CD4-positive, alpha-beta T cell (primary cell): Measurements from ENCODE around the gene OR4C16. TPM values are rescaled to one million over a fixed set of nuclear protein-coding genes. Genes with fewer than 3 reads are reported as not detected.

ENCODE experiments used
- ATAC-seq: fragments of 200-7000 bp; cut with Tn5 transposase; one replicate; pipeline ENCODE4 v1.10.0; 2022; ENCODE audit warnings: mild to moderate bottlenecking; ENCODE audit not compliant: poor library complexity
- CTCF ChIA-PET: fragments of 350-600 bp; sonication (Branson Sonifier 250); formaldehyde crosslinking; loops from one replicate; lab custom pipeline; 2021; ENCODE audit warnings: antibody characterized with exemption, inconsistent platforms; lab: Charles Lee
- POLR2A ChIA-PET: fragments of 350-600 bp; sonication (Branson Sonifier 250); formaldehyde crosslinking; loops from one replicate; lab custom pipeline; 2021; ENCODE audit warnings: antibody characterized with exemption, inconsistent platforms; lab: Charles Lee
- DNase-seq, 14 experiments: peaks; one replicate each; pipeline ENCODE4 v3.0.0-alpha.2; 2013 to 2020; ENCODE audit warnings: mixed read lengths in 2 of 14
- H3K27ac ChIP-seq, 2 donors: one replicate each; pipeline versions ENCODE4 v1.5.1 to v1.7.0; 2013; ENCODE audit warnings: low read length in 2 of 2, low read depth in 1 of 2, mild to moderate bottlenecking in 1 of 2
- H3K27me3 ChIP-seq, 2 experiments: 1 replicate in 1 of 2; 2 replicates in 1 of 2; pipeline versions ENCODE4 v1.6.1 to v1.7.0; 2013; ENCODE audit warnings: low read length in 2 of 2, control low read depth in 1 of 2, mild to moderate bottlenecking in 1 of 2, moderate library complexity in 1 of 2; ENCODE audit not compliant: insufficient read depth in 2 of 2, control insufficient read depth in 1 of 2
- H3K36me3 ChIP-seq: one replicate; pipeline ENCODE4 v1.6.1; 2013; ENCODE audit warnings: low read length, control low read depth; ENCODE audit not compliant: insufficient read depth
- H3K4me1 ChIP-seq: one replicate; pipeline ENCODE4 v1.6.1; 2013; ENCODE audit warnings: low read length, control low read depth; ENCODE audit not compliant: insufficient read depth
- H3K4me3 ChIP-seq: one replicate; pipeline ENCODE4 v1.5.1; 2013; ENCODE audit warnings: mild to moderate bottlenecking, low read length, moderate library complexity
- H3K9me3 ChIP-seq, 2 experiments: 1 replicate in 1 of 2; 2 replicates in 1 of 2; pipeline versions ENCODE4 v1.6.1 to v1.7.0; 2013; ENCODE audit warnings: low read length in 2 of 2, mild to moderate bottlenecking in 2 of 2, control low read depth in 1 of 2, moderate library complexity in 1 of 2; ENCODE audit not compliant: control insufficient read depth in 1 of 2, insufficient read depth in 1 of 2
- H3K27ac Mint-ChIP-seq: one replicate; pipeline ENCODE4 v1.8.0; 2020; ENCODE audit warnings: mixed read lengths
- H3K27me3 Mint-ChIP-seq: one replicate; pipeline ENCODE4 v1.8.0; 2021; ENCODE audit warnings: mixed read lengths
- H3K36me3 Mint-ChIP-seq: one replicate; pipeline ENCODE4 v1.8.0; 2021; ENCODE audit warnings: low read depth, mixed read lengths
- H3K4me1 Mint-ChIP-seq: one replicate; pipeline ENCODE4 v1.8.0; 2021; ENCODE audit warnings: low read depth, mixed read lengths
- H3K4me3 Mint-ChIP-seq: one replicate; pipeline ENCODE4 v1.8.0; 2020; ENCODE audit warnings: mild to moderate bottlenecking, mixed read lengths
- H3K9me3 Mint-ChIP-seq: one replicate; pipeline ENCODE4 v1.8.0; 2020; ENCODE audit warnings: mixed read lengths
- intact Hi-C, 2 experiments: fragments of 100-400 bp; cut with DNase I in 1 of 2; cut with micrococcal nuclease in 1 of 2; formaldehyde crosslinking; loops; one replicate each; pipeline versions ENCODE4 v1.15.1 to v1.9.0; 2023 to 2025; cut with DNase I, micrococcal nuclease
- polyA plus RNA-seq, 2 donors: library from polyadenylated mRNA; unstranded; fragments of 120-200 nt; gene quantifications; one replicate each; pipeline ENCODE4 v1.2.1, GENCODE V29; 2013
- total RNA-seq, 174 experiments: library from RNA in 2 of 174; stranded (reverse) in 2 of 174; gene quantifications; one replicate each; pipeline ENCODE4 v1.2.3 and lab custom pipeline; 2021 to 2026
- TF ChIP-seq, protein P1 (sequence below): fragments of 200-600 bp; IDR thresholded peaks from one replicate; pipeline ENCODE4 v1.8.0; 2022; ENCODE audit warnings: antibody characterized with exemption, mild to moderate bottlenecking

The OR4C16 gene, protein sequence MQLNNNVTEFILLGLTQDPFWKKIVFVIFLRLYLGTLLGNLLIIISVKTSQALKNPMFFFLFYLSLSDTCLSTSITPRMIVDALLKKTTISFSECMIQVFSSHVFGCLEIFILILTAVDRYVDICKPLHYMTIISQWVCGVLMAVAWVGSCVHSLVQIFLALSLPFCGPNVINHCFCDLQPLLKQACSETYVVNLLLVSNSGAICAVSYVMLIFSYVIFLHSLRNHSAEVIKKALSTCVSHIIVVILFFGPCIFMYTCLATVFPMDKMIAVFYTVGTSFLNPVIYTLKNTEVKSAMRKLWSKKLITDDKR
- total RNA-seq = not detected
- polyA plus RNA-seq (2013, experiment 1 of 2) = not detected
- polyA plus RNA-seq (2013, experiment 2 of 2) = not detected
- 0 to 0.08 (median 0) reads per million in 172 experiments for total RNA-seq (lab: John Stamatoyannopoulos, UW)

- TF ChIP-seq, protein P1, sequence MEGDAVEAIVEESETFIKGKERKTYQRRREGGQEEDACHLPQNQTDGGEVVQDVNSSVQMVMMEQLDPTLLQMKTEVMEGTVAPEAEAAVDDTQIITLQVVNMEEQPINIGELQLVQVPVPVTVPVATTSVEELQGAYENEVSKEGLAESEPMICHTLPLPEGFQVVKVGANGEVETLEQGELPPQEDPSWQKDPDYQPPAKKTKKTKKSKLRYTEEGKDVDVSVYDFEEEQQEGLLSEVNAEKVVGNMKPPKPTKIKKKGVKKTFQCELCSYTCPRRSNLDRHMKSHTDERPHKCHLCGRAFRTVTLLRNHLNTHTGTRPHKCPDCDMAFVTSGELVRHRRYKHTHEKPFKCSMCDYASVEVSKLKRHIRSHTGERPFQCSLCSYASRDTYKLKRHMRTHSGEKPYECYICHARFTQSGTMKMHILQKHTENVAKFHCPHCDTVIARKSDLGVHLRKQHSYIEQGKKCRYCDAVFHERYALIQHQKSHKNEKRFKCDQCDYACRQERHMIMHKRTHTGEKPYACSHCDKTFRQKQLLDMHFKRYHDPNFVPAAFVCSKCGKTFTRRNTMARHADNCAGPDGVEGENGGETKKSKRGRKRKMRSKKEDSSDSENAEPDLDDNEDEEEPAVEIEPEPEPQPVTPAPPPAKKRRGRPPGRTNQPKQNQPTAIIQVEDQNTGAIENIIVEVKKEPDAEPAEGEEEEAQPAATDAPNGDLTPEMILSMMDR = no peak
- POLR2A ChIA-PET = no interaction called here
- DNase-seq (no peak), ATAC-seq (no peak)
- Histone ChIP-seq H3K27me3 (no peaks in the 10 kb centered on the region), H3K9me3 (peaks cover 9 to 11% of the 10 kb centered on the region in 2 experiments), H3K36me3 (no peaks in the 10 kb centered on the region), H3K4me3 (no peak within 1 kb of the TSS), H3K4me1 (no peaks in the 10 kb centered on the region), H3K27ac (no peak within 1 kb of the TSS)
- Mint-ChIP-seq H3K4me3 (no peak within 1 kb of the TSS), H3K27ac (no peak within 1 kb of the TSS), H3K27me3 (no peaks in the 10 kb centered on the region), H3K36me3 (no peaks in the 10 kb centered on the region), H3K9me3 (peaks cover 28% of the 10 kb centered on the region), H3K4me1 (no peaks in the 10 kb centered on the region)
- intact Hi-C loops = loop anchor here in 1 of 2 experiments (10.0 kb wide), 1 partner anchor 57 kb away; no protein-coding TSS in a partner anchor
- CTCF ChIA-PET = no interaction called here
Observed at GRCh38 chr11:55571828-55572227, at the start of gene OR4C16. OR4C16 (plus strand) TSS chr11:55572128; CDS start chr11:55572128, 0 bp downstream.

- no peaks in the 10 kb centered on the region for H3K4me1 ChIP-seq
- TF ChIP-seq, protein P1 = no peak
- ChIA-PET CTCF (no interaction called here), POLR2A (no interaction called here)
- H3K4me1 Mint-ChIP-seq = no peaks in the 10 kb centered on the region
- H3K36me3 Mint-ChIP-seq = no peaks in the 10 kb centered on the region
- H3K4me3 Mint-ChIP-seq = no peak within 1 kb of the TSS
- DNase-seq (no peak), ATAC-seq (no peak)
- peaks cover 4 to 13% of the 10 kb centered on the region in 2 experiments for H3K9me3 ChIP-seq
- no peak within 1 kb of the TSS for H3K4me3 ChIP-seq
- no peaks in the 10 kb centered on the region for H3K27me3 ChIP-seq
- H3K27ac ChIP-seq = no peak within 1 kb of the TSS
- intact Hi-C loops = no loop called here
- no peaks in the 10 kb centered on the region for H3K27me3 Mint-ChIP-seq
- H3K36me3 ChIP-seq = no peaks in the 10 kb centered on the region
- H3K27ac Mint-ChIP-seq = no peak within 1 kb of the TSS
- peaks cover 8% of the 10 kb centered on the region for H3K9me3 Mint-ChIP-seq
Observed at GRCh38 chr11:55554169-55554568, 17.8 kb upstream of the OR4C16 start, which contains the start of gene OR4C15. OR4C15 (plus strand) TSS chr11:55554469; CDS start chr11:55554469, 0 bp downstream.

- TF ChIP-seq, protein P1 = no peak
- Mint-ChIP-seq H3K27me3 (no peaks in the 10 kb centered on the region), H3K9me3 (peaks cover 31% of the 10 kb centered on the region), H3K4me3 (no peak overlapping the region), H3K36me3 (no peaks in the 10 kb centered on the region), H3K27ac (no peak overlapping the region), H3K4me1 (no peaks in the 10 kb centered on the region)
- no peaks in the 10 kb centered on the region for H3K27me3 ChIP-seq
- H3K9me3 ChIP-seq = peaks cover 15 to 17% of the 10 kb centered on the region in 2 experiments
- no peak overlapping the region for H3K4me3 ChIP-seq
- H3K36me3 ChIP-seq = no peaks in the 10 kb centered on the region
- H3K4me1 ChIP-seq = no peaks in the 10 kb centered on the region
- intact Hi-C loops = loop anchor here in 1 of 2 experiments (10.0 kb wide), 1 partner anchor 58 kb away; no protein-coding TSS in a partner anchor
- DNase-seq = no peak
- H3K27ac ChIP-seq = no peak overlapping the region
- POLR2A ChIA-PET = no interaction called here
- ATAC-seq = no peak
- CTCF ChIA-PET = no interaction called here
Observed at GRCh38 chr11:55572548-55572947, 620 bp downstream of the OR4C16 start.
